HG02938 (cell line): ENCODE measurements around the gene HACD3.

Experiments used
- ATAC-seq: cut with Tn5 transposase; IDR thresholded peaks from one replicate; pipeline ENCODE4 v1.9.1; 2021; ENCODE audit warnings: mild to moderate bottlenecking, moderate library complexity; ENCODE audit not compliant: unreplicated experiment

Gene HACD3, protein sequence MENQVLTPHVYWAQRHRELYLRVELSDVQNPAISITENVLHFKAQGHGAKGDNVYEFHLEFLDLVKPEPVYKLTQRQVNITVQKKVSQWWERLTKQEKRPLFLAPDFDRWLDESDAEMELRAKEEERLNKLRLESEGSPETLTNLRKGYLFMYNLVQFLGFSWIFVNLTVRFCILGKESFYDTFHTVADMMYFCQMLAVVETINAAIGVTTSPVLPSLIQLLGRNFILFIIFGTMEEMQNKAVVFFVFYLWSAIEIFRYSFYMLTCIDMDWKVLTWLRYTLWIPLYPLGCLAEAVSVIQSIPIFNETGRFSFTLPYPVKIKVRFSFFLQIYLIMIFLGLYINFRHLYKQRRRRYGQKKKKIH

DNA sequence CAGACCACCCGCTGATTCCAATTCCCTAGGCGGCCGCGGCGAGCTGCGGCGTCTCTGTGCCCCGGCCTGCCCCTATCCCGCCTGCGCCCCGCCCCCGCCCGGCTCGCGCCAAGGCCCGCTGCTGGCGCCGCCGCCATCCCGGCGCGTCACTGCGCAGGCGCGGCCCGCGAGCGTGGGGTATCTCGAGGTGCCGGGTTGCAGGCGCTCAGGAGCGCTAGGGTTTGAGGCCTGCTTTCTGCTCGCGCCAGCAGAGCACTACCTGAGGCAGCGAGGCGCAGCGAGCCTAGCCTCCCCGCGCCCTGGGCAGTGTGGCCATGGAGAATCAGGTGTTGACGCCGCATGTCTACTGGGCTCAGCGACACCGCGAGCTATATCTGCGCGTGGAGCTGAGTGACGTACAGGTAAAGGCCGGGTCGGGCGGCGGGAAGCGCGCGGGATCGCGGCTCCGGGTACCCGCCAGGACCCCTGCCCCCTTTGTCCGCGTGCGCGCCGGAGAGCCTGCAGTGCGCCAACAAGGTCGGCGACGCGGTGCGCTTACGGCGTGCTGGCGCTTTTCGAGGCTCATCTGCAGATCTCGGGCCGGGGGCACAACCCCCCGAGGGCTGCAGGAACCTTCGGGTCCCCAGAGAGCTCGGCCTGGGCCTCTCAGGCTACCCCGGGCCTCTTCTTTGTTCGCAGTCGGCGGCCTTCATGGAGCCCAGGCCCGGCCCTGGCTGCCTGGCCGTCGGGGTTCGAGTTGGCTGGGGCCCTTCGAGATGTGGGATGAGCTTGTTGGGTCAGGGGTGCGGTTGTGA, at the start of gene HACD3:
Gene HACD3, plus strand, starts transcription at position 146 of the 794 bp plus-strand sequence. Its CDS starts 169 bp downstream, at position 315.
- ATAC-seq, result no peak

DNA sequence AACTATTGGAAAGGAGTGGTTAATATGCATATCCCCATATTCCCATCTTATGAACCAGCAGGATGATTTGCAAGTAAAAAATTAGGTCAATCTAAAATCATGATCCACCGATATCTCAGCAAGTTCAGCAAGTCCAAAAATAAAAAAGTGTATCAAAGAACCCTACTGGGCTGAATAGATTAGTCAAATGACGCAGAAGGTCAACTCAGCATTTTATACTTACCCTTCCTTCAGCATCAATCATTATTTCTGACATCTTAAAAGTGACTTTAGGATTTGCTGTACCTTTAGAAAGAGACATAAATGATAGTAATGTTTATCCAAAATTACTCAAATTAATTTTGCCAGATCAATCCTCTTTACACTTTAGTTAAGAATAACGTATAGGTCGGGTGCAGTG, 45.4 kb upstream of the HACD3 start:
- no peak for ATAC-seq

DNA sequence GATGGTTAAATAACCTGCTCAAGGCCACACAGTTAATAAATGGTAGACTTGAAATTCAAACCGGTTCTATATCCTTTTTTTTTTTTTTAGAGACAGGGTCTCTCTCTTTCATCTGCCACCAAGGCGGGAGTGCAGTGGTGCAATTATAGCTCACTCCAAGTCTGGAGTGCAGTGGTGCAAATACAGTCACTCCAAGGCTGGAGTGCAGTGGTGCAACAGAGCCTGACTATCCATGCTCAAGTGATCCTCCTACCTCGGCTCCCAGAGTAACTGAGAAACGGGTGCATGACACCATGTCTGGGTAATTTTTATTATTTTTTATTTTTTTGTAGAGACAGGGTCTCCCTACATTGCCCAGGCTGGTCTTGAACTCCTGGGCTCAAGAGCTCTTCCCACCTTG, 36.2 kb upstream of the HACD3 start:
- no peak for ATAC-seq

DNA sequence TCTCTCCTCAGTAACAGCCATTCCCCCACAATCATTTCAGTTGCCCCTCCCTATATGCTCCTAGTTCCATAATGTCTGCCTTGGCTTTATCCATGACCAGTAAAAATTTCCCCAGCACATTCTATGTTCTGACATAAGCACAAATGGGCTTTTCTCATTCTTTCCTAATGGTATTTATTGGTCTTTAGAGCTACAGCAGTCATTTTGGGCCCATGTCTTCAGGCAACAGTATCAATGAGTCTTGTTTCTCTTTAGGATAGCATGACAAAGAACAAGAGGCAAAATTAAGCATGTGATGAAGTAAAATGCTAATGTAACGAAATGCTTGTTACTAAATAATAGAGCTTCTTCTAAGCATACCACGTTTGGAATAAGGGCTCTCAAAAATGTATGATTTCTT, 20.9 kb upstream of the HACD3 start:
- no peak for ATAC-seq

DNA sequence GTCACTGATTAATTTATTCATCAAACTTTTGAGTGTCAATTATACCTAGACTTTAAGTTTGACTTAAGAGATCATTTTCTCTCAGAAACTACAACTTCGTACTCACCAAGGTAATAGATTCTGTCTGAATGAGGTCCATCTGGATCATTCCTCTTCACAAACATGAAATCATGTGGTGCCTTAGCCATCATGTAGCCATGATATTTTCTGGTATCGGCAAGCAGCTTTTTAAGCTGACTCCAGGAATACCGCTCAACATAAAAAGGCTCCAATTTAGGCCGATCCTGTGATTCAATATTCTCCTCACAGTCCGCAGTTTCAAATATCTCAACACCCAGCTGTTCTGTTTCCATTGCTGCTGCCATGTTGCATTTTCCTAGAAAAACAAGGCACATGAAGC, 18.1 kb upstream of the HACD3 start:
- no peak for ATAC-seq

DNA sequence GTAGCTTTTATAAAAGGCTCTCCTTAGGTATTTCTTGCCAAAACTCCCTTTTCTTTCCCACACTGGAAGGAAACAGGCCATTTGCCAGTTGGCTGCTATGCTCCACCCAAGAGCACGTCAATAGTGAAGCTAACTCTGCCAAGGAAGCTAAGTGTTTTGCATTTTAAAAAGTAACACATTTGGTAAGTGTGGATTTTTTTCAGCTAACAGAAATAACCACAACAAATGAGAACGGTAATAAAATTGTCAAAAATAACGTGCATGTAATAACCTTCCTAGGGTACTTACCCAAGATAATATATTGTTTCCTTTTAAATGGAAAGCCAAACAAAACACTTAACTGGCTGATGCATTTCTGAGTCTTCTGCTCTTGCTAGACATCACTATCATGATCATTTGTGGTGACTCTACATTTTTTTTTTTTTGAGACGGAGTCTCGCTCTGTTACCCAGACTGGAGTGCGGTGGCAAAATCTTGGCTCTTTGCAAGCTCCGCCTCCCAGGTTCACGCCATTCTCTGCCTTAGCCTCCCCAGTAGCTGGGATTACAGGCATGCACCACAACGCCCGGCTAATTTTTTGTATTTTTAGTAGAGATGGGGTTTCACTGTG, 17.4 kb upstream of the HACD3 start:
- ATAC-seq, result no peak

DNA sequence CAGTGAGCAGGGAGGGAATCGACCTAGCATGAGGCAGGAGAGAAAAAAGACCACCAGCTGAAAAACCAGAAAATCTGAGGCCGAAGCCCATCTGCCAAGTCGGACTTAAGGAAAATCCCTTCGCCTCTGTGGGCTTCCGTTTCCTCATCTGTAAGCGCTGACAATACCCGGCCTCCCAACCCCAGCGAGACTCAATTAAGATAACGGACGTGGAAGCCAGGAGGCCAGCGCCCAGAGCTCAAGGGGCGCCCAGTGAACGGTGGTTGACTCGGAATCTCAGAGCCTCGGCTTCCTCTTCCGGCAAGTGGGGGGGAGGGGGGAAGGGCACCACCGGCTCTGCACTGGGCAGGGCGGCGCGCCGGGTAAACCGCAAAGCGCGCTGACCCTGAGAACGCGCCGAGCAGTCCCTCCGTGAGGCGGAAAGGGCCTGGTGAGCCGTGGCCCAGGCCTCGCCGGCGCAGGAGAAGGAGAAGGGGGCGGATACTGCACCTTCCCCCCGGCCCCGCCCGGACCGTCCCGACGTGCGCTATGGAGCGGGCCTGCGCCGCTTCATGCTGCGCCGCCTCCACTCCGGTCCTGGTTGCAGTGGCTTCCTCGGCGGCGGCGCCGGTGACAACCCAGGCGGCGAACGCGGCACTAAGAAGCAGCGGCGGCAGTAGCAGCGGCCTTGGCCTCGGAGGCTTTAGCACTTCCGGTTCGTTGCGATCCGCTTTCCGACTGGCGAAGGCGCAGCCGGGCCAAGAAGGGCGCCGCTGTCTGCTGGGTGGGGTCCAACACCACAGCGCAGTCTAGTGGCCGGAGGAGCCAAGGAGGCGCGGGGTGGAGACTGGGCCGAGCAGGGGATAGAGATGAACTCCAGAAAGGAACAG, 13.0 kb upstream of the HACD3 start, which contains the start of gene DPP8:
Gene DPP8, minus strand, starts transcription at position 693 of the 869 bp plus-strand sequence. CDS start 5,136 bp downstream, outside the sequence.
- peak; percentile 89 for ATAC-seq

DNA sequence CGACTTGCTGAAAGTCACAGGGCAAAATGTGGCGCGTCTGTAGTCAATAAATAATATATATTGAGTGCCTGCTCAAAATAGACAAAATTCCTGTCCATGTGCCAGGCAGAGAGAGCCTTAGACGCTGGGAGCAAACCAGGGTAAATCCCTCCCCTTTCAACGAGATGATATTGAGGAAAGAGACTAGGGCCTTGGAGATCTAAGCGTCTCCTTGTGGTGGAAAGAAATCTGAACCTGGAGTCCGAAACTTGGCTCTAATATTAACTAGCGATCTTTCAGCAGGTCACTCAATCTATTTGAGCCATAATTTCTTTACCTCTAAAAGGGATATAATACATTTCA, 12.4 kb upstream of the HACD3 start:
- no peak for ATAC-seq

DNA sequence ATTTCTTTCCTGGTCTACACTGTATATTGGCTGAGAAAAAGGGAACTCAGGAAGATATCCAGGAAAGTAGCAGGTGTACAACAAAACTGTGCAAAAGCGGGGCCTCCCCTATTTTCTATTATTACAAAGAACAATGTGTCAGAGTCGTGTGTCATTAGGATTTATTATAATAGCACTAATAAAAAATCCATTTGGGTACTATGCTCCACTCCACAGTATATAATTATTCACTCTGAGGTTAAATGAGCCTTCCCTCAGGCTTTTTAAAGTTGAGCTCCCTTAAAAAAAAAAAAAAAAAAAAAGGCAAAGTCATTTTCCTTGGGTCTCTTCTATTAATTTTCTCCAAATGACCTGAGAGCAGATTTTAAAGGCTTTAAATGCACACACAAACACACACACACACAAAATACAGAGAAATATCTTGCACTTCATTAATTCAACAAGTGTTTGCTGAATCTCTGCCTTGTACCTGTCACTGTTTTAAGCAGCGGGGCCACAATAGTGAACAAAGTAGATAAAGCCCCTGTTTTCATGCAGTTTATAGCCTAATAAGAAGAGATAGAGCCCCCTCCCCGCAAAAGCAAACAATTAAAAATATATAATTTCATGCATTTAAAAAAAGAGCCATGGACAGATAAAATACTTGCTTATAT, 11.5 kb upstream of the HACD3 start:
- ATAC-seq, result no peak

DNA sequence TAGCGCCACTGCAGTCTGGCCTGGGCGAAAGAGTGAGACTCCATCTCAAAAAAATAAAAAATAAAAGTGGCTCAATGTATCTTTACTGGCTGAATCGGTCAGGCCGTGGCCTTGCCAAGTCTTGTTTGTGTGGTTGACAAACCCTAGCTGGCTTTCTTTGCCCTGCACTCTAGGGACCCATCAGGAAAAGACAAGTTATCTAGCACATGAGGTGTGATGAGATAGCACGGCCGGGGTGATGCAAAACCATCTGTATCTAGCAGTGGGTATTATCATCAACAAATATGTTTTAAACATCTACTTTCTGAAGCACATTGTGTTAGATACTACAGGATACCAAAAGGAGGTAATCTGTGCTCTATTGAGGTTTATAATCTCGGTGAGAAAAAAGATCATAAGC, 8.9 kb upstream of the HACD3 start:
- ATAC-seq, result no peak

DNA sequence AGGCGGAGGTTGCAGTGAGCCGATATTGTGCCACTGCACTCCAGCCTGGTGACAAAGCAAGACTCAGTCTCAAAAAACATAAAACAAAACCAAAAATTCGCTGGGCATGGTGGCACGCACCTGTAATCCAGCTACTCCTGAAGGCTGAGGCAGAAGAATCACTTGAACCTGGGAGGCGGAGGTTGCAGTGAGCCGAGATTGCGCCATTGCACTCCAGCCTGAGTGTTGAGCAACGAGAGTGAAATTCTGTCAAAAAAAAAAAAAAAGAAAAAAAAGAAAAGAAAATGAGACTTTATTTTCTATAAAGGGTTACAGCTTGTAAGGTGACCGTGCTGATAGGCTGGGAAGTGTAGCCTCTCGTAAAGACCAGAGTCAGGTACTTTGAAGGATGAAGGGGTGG, 6.0 kb upstream of the HACD3 start:
- no peak for ATAC-seq

DNA sequence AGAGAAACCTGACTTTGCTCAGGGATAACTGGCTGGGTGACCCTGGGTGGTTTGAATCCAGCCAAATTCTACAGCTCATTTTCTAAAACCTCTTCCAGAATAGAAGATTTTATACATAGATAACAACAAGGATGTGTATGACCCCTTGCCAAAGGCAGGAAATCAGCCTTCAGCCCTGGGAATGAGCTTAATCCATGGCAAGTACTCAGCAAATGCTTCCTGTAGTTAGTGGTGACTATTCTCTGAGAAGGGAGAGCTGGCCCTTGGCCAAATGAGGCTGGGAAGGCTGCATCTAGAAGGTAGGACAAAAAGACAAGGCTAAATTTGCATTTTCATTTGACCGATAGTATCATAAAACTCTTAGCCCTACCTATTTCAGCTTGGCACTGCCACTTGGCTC, 4.6 kb upstream of the HACD3 start:
- no peak for ATAC-seq

DNA sequence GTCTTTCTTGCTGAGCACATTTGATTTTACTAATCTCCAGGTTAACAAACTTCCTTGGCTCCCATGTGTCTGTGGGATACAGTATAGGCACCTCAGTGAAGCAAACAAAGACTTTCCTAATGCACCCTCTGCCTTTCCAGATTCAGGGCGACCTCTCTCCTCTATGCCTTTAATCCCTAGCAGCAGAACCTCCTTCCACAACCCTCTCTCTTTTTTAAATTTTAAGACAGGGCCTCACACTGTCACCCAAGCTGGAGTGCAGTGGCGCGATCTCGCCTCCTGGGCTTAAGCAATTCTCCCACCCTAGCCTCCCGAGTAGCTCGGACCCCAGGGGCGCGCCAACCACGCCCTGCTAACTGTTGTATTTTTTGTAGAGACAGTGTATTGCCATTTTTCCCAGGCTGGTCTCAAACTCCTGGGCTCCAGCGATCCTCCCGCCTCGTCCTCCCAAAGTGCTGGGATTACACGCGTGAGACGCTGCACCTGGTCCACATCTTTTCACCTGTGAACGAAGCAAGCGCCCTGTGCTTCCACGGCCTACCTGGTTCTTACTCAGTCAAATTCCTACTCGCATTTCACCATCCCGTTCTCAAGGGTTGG, 1.7 kb upstream of the HACD3 start:
- ATAC-seq, result no peak

DNA sequence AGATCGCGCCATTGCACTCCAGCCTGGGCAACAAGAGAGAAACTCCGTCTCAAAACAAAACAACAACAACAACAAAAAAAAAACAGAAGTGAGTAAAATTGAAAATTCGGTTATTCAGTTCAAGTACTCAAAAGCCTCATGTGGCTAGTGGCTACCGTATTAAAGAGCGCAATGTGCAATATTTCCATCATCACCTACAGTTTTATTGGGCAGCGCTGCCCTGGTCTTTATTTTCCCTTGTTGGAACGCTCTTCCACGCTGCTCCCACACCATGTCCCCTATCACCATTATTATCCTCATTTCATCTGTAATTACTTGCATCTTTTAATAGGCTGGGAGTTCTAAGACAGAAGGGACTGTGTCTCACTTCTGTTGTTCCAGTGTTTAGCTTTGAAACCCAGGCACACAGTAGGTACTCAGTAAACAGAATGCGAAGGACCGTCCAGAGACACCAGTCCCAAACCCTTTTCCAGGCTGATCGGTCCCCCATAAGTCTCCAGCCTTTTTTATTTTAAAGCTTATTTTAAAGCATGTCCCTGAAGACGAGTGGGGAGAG, 423 bp upstream of the HACD3 start:
- no peak for ATAC-seq

DNA sequence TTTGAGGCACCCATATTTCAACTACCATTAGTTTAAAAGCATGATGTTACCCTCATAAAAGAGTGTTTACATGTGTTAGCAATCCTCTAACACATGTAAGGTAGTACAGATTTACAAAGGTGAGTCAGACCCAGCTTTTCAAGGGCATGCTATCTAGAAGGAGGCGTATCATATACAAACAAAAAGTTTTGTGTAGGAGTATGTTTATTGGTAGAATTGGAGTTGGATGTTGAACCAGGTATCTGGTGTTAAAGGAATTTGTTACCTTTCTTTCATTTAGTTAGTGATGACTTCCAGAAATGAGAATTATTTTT, 2.4 kb downstream of the HACD3 start:
- no peak for ATAC-seq

DNA sequence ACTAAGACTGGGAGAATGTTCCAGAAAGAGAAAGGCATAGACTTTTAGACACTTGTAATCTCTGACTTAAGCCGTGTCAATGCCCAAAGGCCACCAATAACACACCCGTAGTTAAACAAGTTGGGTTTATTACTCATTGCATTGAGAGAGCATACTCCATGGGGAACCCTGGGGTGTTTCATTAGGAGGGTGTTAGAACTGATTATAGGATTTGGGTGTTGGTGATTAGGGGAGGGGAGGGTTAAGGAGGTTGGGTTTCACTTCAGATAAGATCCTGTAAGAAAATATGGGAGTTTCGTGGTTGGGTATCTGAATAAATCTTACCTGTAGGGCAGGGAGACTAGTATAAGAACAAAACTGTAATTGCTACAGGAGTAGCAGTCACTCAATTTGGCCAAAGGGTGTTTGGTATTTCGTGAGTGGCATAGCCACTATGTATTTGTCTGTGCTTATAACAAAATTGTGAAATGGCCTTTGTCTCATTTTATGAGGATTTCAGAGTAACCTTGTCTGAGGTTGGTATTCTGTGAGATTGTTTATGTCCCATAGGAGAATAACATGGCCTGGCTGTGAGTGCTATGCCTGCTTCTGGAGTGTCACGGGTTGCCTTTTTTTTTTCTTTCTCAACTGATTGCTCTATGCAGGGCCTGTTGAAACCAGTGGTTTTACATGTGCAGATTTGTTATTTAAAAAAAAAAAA, 2.9 kb downstream of the HACD3 start:
- ATAC-seq, result no peak

DNA sequence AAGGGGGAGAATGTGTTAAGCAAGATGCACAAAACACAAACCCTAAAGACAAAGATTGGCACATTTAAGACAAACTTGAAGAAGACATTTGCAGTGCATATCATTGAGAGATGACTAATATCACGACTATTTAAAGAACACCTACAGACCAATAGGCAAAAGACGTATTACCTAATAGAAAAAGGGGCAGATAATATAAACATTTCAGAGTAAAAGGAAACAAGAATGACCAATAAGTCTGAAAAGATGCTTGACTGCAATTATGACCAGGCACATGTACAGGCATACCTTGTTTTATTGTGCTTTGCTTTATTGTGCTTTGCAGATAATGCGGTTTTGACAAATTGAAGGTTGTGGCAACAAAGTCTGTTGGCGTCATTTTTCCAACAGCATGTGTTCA, 4.9 kb downstream of the HACD3 start:
- ATAC-seq, result no peak

DNA sequence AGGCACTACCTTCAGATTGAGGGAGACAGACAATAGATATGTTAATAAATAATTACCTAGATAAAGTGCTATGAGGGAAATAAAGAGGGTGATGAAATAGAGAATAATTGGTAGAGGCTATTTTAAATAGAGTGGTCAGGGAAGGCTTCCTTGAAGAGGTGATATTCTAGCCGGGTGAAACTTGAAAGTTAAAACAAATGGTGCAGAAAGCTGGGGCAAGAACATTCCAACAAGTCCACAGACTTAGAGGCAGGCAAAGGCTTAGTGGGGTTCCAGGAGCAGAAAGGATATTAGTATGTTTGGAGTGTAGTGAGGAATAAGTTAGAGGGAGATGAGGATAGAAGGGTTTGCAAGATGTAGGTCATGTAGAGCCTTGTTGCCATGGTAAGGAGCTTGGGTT, 10.1 kb downstream of the HACD3 start:
- ATAC-seq, result no peak

DNA sequence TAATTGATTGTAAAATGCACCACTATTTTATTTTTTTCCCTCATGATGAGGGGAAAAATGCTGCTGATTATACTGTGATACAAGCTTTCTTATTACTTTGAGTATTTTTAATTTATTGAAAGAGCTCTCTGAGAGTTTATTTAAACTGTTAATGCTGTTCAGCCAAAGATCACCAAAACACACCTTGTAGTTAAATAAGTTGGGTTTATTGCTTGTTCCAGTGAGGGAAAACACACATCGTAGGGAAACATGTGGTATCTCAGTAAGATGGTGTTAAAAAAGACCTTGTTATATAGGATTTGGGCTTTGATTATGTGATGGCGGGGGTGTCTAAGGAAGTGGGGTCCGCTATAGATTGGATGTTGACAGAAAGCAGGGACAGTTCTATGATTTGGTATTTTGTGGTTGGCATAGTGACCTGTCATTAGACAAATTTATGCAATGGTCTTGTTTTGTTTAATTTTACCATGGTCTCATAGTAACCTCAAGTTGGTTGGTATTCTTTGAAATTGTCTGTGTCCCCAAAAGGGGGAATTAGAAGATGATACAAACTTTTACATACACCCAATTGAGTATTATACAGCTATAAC, 11.1 kb downstream of the HACD3 start:
- no peak for ATAC-seq
